Sigmoid colon (tissue), 7 donors: ENCODE results near the gene FBN3. TPM values are rescaled to one million over a fixed set of nuclear protein-coding genes. Genes with fewer than 3 reads are reported as not detected.

Source experiments
- DNase-seq: peaks from one replicate; pipeline ENCODE4 v3.0.0-alpha.2; 2019
- H3K27ac ChIP-seq, 4 donors: fragments of 200-600 bp; sonication (generic); one replicate each; pipeline ENCODE4 v1.5.1; 2016 to 2019; ENCODE audit warnings: mild to moderate bottlenecking in 1 of 4
- H3K27me3 ChIP-seq, 3 donors: fragments of 200-600 bp; sonication (generic); one replicate each; pipeline ENCODE4 v1.5.1; 2019; ENCODE audit warnings: mild to moderate bottlenecking in 1 of 3
- H3K36me3 ChIP-seq, 4 donors: fragments of 200-600 bp; sonication (generic); one replicate each; pipeline ENCODE4 v1.5.1; 2016 to 2019
- H3K4me1 ChIP-seq, 4 donors: fragments of 200-600 bp; sonication (generic); one replicate each; pipeline ENCODE4 v1.5.1; 2017 to 2019
- H3K4me3 ChIP-seq, 4 donors: fragments of 200-600 bp; sonication (generic); one replicate each; pipeline ENCODE4 v1.5.1; 2017 to 2019; ENCODE audit warnings: mild to moderate bottlenecking in 2 of 4, moderate library complexity in 1 of 4
- H3K9me3 ChIP-seq, 4 donors: fragments of 200-600 bp in 3 of 4; sonication (generic) in 3 of 4; one replicate each; pipeline versions ENCODE4 v1.5.1 to v1.6.1; 2013 to 2019
- EP300 ChIP-seq, 4 donors: sonication (generic); formaldehyde crosslinking; IDR thresholded peaks; one replicate each; pipeline ENCODE4 v1.6.1; 2017; ENCODE audit warnings: antibody characterized with exemption in 4 of 4
- POLR2A ChIP-seq, 2 donors: fragments of 450-650 bp; IDR thresholded peaks; one replicate each; pipeline ENCODE4 v1.6.1; 2016; ENCODE audit warnings: antibody characterized with exemption in 2 of 2, mild to moderate bottlenecking in 2 of 2, moderate library complexity in 2 of 2
- POLR2AphosphoS5 ChIP-seq, 4 donors: sonication (generic); formaldehyde crosslinking; IDR thresholded peaks; one replicate each; pipeline ENCODE4 v1.6.1; 2017; ENCODE audit warnings: antibody characterized with exemption in 4 of 4
- WGBS, 2 donors: extraction: QIAGEN DNeasy Blood & Tissue Kit; methylation state at CpG; one replicate each; pipeline ENCODE4 v1.1.7; 2013; 5-methylcytosine and 5-hydroxymethylcytosine counted together
- intact Hi-C: fragments of 100-400 bp; cut with DNase I; formaldehyde crosslinking; loops from one replicate; pipeline ENCODE4 v1.15.1; 2023
- polyA plus RNA-seq, 3 donors: library from polyadenylated mRNA; stranded (reverse); fragments of 200-250 nt; gene quantifications; one replicate each; pipeline ENCODE4 v1.2.3, GENCODE V29; 2013
- total RNA-seq, 4 donors: library from RNA; depleted of rRNA; stranded (reverse); fragments of >200 nt; gene quantifications; one replicate each; pipeline ENCODE4 v1.1.0, GENCODE V29; 2016
- TF ChIP-seq, protein P1 (sequence below), 4 experiments: fragments of 450-650 bp in 3 of 4; fragments of 200-600 bp in 1 of 4; IDR thresholded peaks; one replicate each; pipeline ENCODE4 v1.5.1; 2016 to 2019; ENCODE audit warnings: antibody characterized with exemption in 4 of 4, mild to moderate bottlenecking in 3 of 4, moderate library complexity in 2 of 4
- donor health status: healthy with polysubstance abuse.
- donor health status: Bipolar disorder and iron deficiency.
- donor health status: healthy.

The FBN3 gene
- total and polyA plus RNA-seq, 7 donors = 0.06 TPM; not detected in 6

DNA sequence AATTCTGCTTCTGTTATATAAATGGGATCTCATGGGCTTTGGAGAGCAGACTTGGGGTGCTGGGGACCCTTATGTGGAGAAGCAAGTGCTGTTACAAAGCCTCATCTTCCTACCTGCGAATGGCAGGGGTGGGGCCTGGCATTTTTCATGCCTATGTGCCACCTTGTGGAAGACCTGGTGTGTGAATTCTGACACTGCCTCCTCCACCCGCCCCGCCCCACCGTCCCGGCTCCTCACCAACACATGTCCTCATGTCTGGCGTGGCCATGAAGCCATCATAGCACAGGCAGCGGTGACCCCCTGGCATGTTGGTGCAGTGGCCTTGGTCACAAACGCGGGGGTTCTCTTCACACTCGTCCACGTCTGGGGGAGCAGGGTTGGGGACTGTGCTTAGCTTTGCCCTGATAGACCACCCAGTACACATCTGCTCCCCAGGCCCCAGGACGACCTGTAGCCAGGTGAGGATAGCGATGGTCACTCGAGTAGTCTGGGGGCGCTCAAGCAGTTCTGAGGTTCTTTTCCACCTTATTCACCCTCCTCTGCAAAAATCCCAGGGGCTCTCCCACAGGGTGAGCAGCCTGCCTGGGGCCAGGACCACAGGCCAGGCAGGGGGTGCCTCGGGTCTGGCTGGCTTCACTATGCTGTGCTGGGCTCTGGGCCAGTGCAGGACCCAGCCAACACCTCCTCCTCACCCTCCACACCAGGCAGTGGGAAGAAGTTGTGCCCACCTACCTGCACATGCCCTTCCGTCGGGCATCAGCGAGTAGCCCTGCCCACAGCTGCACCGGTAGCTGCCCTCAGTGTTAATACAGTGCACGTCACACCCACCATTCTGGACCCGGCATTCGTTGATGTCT, 32.7 kb downstream of the FBN3 start:
- Histone ChIP-seq H3K9me3 (no peaks in the 10 kb centered on the region), H3K36me3 (no peaks in the 10 kb centered on the region), H3K4me1 (no peaks in the 10 kb centered on the region), H3K4me3 (no peak overlapping the region), H3K27me3 (no peaks in the 10 kb centered on the region), H3K27ac (no peak overlapping the region)
- no peak for TF ChIP-seq EP300 (IDR thresholded peaks at IDR 0.05)
- no peak for TF ChIP-seq POLR2AphosphoS5 (IDR thresholded peaks at IDR 0.05)
- TF ChIP-seq, protein P1, sequence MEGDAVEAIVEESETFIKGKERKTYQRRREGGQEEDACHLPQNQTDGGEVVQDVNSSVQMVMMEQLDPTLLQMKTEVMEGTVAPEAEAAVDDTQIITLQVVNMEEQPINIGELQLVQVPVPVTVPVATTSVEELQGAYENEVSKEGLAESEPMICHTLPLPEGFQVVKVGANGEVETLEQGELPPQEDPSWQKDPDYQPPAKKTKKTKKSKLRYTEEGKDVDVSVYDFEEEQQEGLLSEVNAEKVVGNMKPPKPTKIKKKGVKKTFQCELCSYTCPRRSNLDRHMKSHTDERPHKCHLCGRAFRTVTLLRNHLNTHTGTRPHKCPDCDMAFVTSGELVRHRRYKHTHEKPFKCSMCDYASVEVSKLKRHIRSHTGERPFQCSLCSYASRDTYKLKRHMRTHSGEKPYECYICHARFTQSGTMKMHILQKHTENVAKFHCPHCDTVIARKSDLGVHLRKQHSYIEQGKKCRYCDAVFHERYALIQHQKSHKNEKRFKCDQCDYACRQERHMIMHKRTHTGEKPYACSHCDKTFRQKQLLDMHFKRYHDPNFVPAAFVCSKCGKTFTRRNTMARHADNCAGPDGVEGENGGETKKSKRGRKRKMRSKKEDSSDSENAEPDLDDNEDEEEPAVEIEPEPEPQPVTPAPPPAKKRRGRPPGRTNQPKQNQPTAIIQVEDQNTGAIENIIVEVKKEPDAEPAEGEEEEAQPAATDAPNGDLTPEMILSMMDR (IDR thresholded peaks at IDR 0.05) = no peak
- TF ChIP-seq POLR2A (IDR thresholded peaks at IDR 0.05) = no peak
- WGBS, 2 donors = 57 to 84% methylated on average over 23 of the region's 23 CpGs
- intact Hi-C loops = no loop called here
- no peak for DNase-seq

DNA sequence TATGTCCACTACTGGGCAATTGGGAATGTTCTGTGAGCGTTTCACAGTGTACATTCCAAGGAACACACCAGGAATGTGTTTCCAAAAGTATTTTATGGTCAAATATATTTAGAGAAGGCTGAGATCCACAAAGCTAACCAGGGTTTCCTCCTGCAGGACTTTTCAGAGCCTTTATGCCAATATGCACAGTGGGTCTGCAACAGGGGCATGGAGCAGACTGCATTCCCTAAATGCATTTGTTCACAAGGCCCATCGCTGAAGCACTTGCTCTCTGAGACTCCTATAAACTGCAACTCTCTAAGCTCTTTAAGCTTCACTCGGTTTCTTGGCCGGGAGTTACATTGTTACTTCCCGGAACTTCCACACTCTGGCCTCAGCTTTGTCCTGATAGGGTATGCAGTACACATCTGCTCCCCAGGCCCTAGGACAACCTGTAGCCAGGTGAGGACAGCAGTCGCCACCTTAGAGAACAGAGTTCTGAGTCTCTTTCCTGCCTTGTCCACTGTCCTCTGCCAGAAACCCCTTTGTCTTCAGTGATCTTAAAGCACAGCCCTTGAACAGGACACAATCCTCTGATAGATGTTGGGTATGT, 33.5 kb downstream of the FBN3 start:
- Histone ChIP-seq H3K36me3 (no peaks in the 10 kb centered on the region), H3K4me3 (no peak overlapping the region), H3K4me1 (no peaks in the 10 kb centered on the region), H3K9me3 (no peaks in the 10 kb centered on the region), H3K27me3 (no peaks in the 10 kb centered on the region), H3K27ac (no peak overlapping the region)
- DNase-seq = no peak
- intact Hi-C loops = no loop called here
- WGBS, 2 donors = 72 to 85% methylated on average over 6 of the region's 6 CpGs
- TF ChIP-seq, protein P1 (IDR thresholded peaks at IDR 0.05) = no peak
- TF ChIP-seq EP300 (IDR thresholded peaks at IDR 0.05) (no peak), POLR2AphosphoS5 (IDR thresholded peaks at IDR 0.05) (no peak), POLR2A (IDR thresholded peaks at IDR 0.05) (no peak)

DNA sequence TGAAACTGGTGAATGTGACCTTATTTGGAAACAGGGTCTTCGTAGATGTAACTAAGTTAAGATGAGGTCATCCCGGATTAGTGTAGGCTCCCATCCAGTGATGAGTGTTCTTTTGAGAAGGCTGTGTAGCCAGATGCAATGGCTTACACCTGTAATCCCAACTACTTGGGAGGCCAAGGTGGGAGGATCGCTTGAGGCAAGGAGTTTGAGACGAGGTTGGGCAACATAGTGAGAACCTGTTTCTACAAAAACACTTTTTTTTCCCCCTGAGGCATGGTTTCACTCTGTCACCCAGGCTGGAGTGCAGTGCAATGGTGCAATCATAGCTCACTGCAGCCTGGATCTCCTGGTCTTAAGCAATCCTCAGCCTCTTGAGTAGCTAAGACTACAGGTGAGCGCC, 36.4 kb downstream of the FBN3 start:
- TF ChIP-seq POLR2AphosphoS5 (IDR thresholded peaks at IDR 0.05) = no peak
- TF ChIP-seq, protein P1 (IDR thresholded peaks at IDR 0.05) = no peak
- TF ChIP-seq POLR2A (IDR thresholded peaks at IDR 0.05) = no peak
- no peak for TF ChIP-seq EP300 (IDR thresholded peaks at IDR 0.05)
- Histone ChIP-seq H3K4me3 (no peak overlapping the region), H3K9me3 (peaks cover 0 to 3% (median 0%) of the 10 kb centered on the region in 4 donors), H3K27me3 (no peaks in the 10 kb centered on the region), H3K4me1 (no peaks in the 10 kb centered on the region), H3K27ac (no peak overlapping the region), H3K36me3 (no peaks in the 10 kb centered on the region)
- no peak for DNase-seq
- 69 to 72% methylated on average over 5 of the region's 5 CpGs for WGBS, 2 donors
- intact Hi-C loops = no loop called here

DNA sequence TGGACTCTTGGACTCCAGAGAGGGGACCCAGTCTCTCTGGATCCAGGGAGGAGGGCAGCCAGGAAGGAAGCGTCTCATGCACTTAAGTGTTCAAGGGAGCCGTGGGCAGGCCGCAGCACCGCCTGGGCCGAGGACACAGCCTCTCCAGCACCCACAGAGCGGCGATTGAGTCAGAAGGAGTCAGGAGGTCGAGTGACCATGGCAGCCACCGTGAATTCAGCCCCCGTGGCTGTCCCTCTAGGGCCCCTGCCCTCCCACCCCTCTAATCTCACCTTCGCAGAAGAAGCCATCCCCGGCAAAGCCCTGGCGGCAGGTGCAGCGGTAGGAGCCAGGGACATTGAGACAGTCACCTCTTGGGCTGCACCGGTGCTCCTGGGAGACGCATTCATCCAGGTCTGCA, 38.0 kb downstream of the FBN3 start:
- 84 to 89% methylated on average over 16 of the region's 16 CpGs for WGBS, 2 donors
- no peaks in the 10 kb centered on the region for H3K27me3 ChIP-seq
- H3K27ac ChIP-seq = no peak overlapping the region
- no peaks in the 10 kb centered on the region for H3K36me3 ChIP-seq
- intact Hi-C loops = no loop called here
- peaks cover 0 to 3% (median 0%) of the 10 kb centered on the region in 4 donors for H3K9me3 ChIP-seq
- no peaks in the 10 kb centered on the region for H3K4me1 ChIP-seq
- no peak for DNase-seq
- TF ChIP-seq, protein P1 (IDR thresholded peaks at IDR 0.05) = no peak
- TF ChIP-seq EP300 (IDR thresholded peaks at IDR 0.05) (no peak), POLR2AphosphoS5 (IDR thresholded peaks at IDR 0.05) (no peak), POLR2A (IDR thresholded peaks at IDR 0.05) (no peak)
- H3K4me3 ChIP-seq = no peak overlapping the region
